MM.1S (cell line): ENCODE data around the gene GLIS2.

Experiments used
- DNase-seq: peaks from one replicate; pipeline ENCODE4 v3.0.0-alpha.2; 2015
- H2AFZ ChIP-seq: fragments of 300-600 bp; sonication (generic); 2 replicates; pipeline ENCODE4 v1.6.0; 2016; ENCODE audit warnings: antibody characterized with exemption, low read length
- H3F3A ChIP-seq: fragments of 300-600 bp; sonication (generic); 2 replicates; pipeline ENCODE4 v1.6.1; 2016; ENCODE audit warnings: mild to moderate bottlenecking, antibody characterized with exemption, low read length, moderate library complexity, mixed read lengths; ENCODE audit not compliant: insufficient read depth
- H3K27ac ChIP-seq: fragments of 300-600 bp; sonication (generic); 2 replicates; pipeline ENCODE4 v1.5.1; 2016; ENCODE audit warnings: mild to moderate bottlenecking, low read length
- H3K27me3 ChIP-seq: fragments of 300-600 bp; sonication (generic); replicated peaks from 2 replicates; pipeline ENCODE4 v1.6.0; 2016; ENCODE audit warnings: low read length; ENCODE audit not compliant: insufficient read depth
- H3K36me3 ChIP-seq: fragments of 300-600 bp; sonication (generic); replicated peaks from 2 replicates; pipeline ENCODE4 v1.6.1; 2016; ENCODE audit warnings: mild to moderate bottlenecking, low read length, mixed read lengths; ENCODE audit not compliant: insufficient read depth
- H3K4me1 ChIP-seq: fragments of 300-600 bp; sonication (generic); 2 replicates; pipeline ENCODE4 v1.6.1; 2016; ENCODE audit warnings: low read length, mixed read lengths
- H3K4me2 ChIP-seq: fragments of 300-600 bp; sonication (generic); 2 replicates; pipeline ENCODE4 v1.6.0; 2016; ENCODE audit warnings: low read depth, low read length
- H3K4me3 ChIP-seq: fragments of 300-600 bp; sonication (generic); 2 replicates; pipeline ENCODE4 v1.5.1; 2016; ENCODE audit warnings: low read length, mixed read lengths
- H3K79me2 ChIP-seq: fragments of 300-600 bp; sonication (generic); 2 replicates; pipeline ENCODE4 v1.6.1; 2016; ENCODE audit warnings: mixed run types, low read length, mixed read lengths
- H3K9ac ChIP-seq: fragments of 300-600 bp; sonication (generic); 2 replicates; pipeline ENCODE4 v1.6.1; 2016; ENCODE audit warnings: low read length, mixed read lengths
- H3K9me2 ChIP-seq: fragments of 300-600 bp; sonication (generic); replicated peaks from 2 replicates; pipeline ENCODE4 v1.6.1; 2016; ENCODE audit warnings: mild to moderate bottlenecking, low read length, mixed read lengths; ENCODE audit not compliant: insufficient read depth
- H3K9me3 ChIP-seq: fragments of 300-600 bp; sonication (generic); replicated peaks from 2 replicates; pipeline ENCODE4 v1.6.1; 2016; ENCODE audit warnings: mild to moderate bottlenecking, low read length, mixed read lengths; ENCODE audit not compliant: insufficient read depth
- H4K20me1 ChIP-seq: fragments of 300-600 bp; sonication (generic); 2 replicates; pipeline ENCODE4 v1.6.1; 2016; ENCODE audit warnings: mild to moderate bottlenecking, low read length, moderate library complexity, mixed read lengths; ENCODE audit not compliant: insufficient read depth
- CTCF ChIP-seq: fragments of 300-600 bp; sonication (generic); IDR thresholded peaks from 2 replicates; pipeline ENCODE4 v1.5.1; 2016; ENCODE audit warnings: antibody characterized with exemption, low read length, mixed read lengths
- EZH2 ChIP-seq: fragments of 300-600 bp; sonication (generic); optimal IDR thresholded peaks from 2 replicates; pipeline ENCODE3; 2017; ENCODE audit warnings: low read depth, mild to moderate bottlenecking, antibody characterized with exemption, low read length, mixed read lengths
- EZH2phosphoT487 ChIP-seq: fragments of 300-600 bp; sonication (generic); IDR thresholded peaks from 2 replicates; pipeline ENCODE4 v1.6.1; 2018; ENCODE audit warnings: antibody characterized with exemption, low read length

Gene GLIS2

GRCh38 chr16:4322121-4323052 is 6.5 kb downstream of the GLIS2 start:
- no peaks in the 10 kb centered on the region for H3K79me2 ChIP-seq
- no peak for DNase-seq
- H3K4me2 ChIP-seq: no peak overlapping the region
- H3K4me3 ChIP-seq: no peak overlapping the region
- no peaks in the 10 kb centered on the region for H3K9me3 ChIP-seq
- no peaks in the 10 kb centered on the region for H3F3A ChIP-seq
- H3K27me3 ChIP-seq: peaks cover 43% of the 10 kb centered on the region
- no peak overlapping the region for H3K9ac ChIP-seq
- H3K4me1 ChIP-seq: 0 out of 2 replicates have a peak, but pooled peaks cover 8% of the 10 kb centered on the region
- H3K27ac ChIP-seq: no peak overlapping the region
- H3K9me2 ChIP-seq: no peaks in the 10 kb centered on the region
- no peaks in the 10 kb centered on the region for H4K20me1 ChIP-seq
- TF ChIP-seq EZH2phosphoT487: no peak
- TF ChIP-seq EZH2: no peak
- no peak for TF ChIP-seq CTCF
- H2AFZ ChIP-seq: no peak overlapping the region
- no peaks in the 10 kb centered on the region for H3K36me3 ChIP-seq

GRCh38 chr16:4323071-4323844 is 7.4 kb downstream of the GLIS2 start:
- H3K79me2 ChIP-seq: no peaks in the 10 kb centered on the region
- no peak overlapping the region for H3K27ac ChIP-seq
- no peak overlapping the region for H3K4me2 ChIP-seq
- H3K9me3 ChIP-seq: no peaks in the 10 kb centered on the region
- no peaks in the 10 kb centered on the region for H3K9me2 ChIP-seq
- TF ChIP-seq EZH2 (no peak), EZH2phosphoT487 (no peak), CTCF (no peak)
- H3K27me3 ChIP-seq: peaks cover 44% of the 10 kb centered on the region
- no peaks in the 10 kb centered on the region for H3F3A ChIP-seq
- no peaks in the 10 kb centered on the region for H3K36me3 ChIP-seq
- no peak overlapping the region for H3K9ac ChIP-seq
- no peak overlapping the region for H3K4me3 ChIP-seq
- no peaks in the 10 kb centered on the region for H4K20me1 ChIP-seq
- no peak for DNase-seq
- H3K4me1 ChIP-seq: 0 out of 2 replicates have a peak, but pooled peaks cover 8% of the 10 kb centered on the region
- no peak overlapping the region for H2AFZ ChIP-seq

- Histone ChIP-seq H3K36me3 (no peaks in the 10 kb centered on the region), H4K20me1 (no peaks in the 10 kb centered on the region), H3K9me2 (no peaks in the 10 kb centered on the region), H3K27ac (no peak overlapping the region), H3K79me2 (no peaks in the 10 kb centered on the region), H2AFZ (no peak overlapping the region), H3K27me3 (peaks cover 42% of the 10 kb centered on the region), H3K4me3 (no peak overlapping the region), H3F3A (no peaks in the 10 kb centered on the region), H3K9me3 (no peaks in the 10 kb centered on the region), H3K4me1 (0 out of 2 replicates have a peak, but pooled peaks cover 8% of the 10 kb centered on the region), H3K9ac (no peak overlapping the region), H3K4me2 (no peak overlapping the region)
- TF ChIP-seq CTCF (no peak), EZH2 (no peak), EZH2phosphoT487 (no peak)
- DNase-seq: no peak
These were observed 8.1 kb downstream of the GLIS2 start for GRCh38 chr16:4323845-4324488.
